Stimulated activated CD8-positive, alpha-beta memory T cell treated with anti-CD3 and anti-CD28 coated beads, Interleukin-4, amount 100 ng/mL, for 1 hour (primary cell): Measurements from ENCODE around the gene KLHL42.

Experiments used
- DNase-seq, 2 donors: peaks; one replicate each; pipeline ENCODE4 v3.0.0-alpha.2; 2020; ENCODE audit warnings: low read depth in 2 of 2, low spot score in 1 of 2

KLHL42 gene

DNA sequence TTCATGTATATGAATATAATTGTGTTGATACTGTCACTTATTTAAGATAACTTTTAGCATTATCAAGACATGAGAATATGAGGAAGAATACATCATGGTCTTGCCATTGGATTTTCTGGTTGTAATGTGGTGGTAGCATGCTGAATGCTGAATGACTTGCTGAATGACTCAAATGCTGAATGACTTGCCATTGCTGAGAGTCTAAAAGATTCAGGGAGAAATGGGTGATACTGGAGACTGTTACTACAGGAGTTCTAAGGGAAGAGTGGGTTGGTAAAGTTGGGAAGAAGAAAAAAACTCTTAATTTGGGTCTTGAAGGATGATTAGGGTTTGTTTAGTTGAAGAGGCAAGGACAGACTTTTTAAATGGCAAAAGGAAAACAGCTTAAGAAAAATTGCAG lies 72.1 kb downstream of the KLHL42 start:
- DNase-seq: no peak
